ENCODE measurements around the gene NUBP1.
"Not testable (repeated sequence)": the region's sequence is repeated elsewhere in the genome, so short reads cannot be mapped to it uniquely, and the experiment has no call there.

Gene NUBP1

GRCh38 chr16:10740000-10740844 lies 3.4 kb upstream of the NUBP1 start:
- H3K4me3 ChIP-seq (ENCODE audit: low read depth, low read length): no peak overlapping the region
- in situ Hi-C loops (cut with HindIII; ENCODE audit: low sequenced_read_pairs): no loop called here
- no peak for DNase-seq (ENCODE audit: low read depth, low spot score)
- no peak for TF ChIP-seq CTCF (IDR thresholded peaks at IDR 0.05; ENCODE audit: low read depth, low read length)

- no peak overlapping the region for H3K4me3 ChIP-seq (ENCODE audit: low read depth, low read length)
- no peak for TF ChIP-seq CTCF (IDR thresholded peaks at IDR 0.05; ENCODE audit: low read depth, low read length)
- no peak for DNase-seq (ENCODE audit: low read depth, low spot score)
- in situ Hi-C loops (cut with HindIII; ENCODE audit: low sequenced_read_pairs): no loop called here
These were observed 2.8 kb upstream of the NUBP1 start for GRCh38 chr16:10740845-10741208.

- DNase-seq (ENCODE audit: low read depth, low spot score); H3K4me3 ChIP-seq (ENCODE audit: low read depth, low read length); in situ Hi-C loops (cut with HindIII; ENCODE audit: low sequenced_read_pairs): not testable (repeated sequence)
These were observed 2.4 kb upstream of the NUBP1 start for GRCh38 chr16:10741249-10741648.

GRCh38 chr16:10741844-10742243 lies 1.8 kb upstream of the NUBP1 start:
- TF ChIP-seq CTCF (IDR thresholded peaks at IDR 0.05; ENCODE audit: low read depth, low read length): no peak
- H3K4me3 ChIP-seq (ENCODE audit: low read depth, low read length): no peak overlapping the region
- no peak for DNase-seq (ENCODE audit: low read depth, low spot score)
- in situ Hi-C loops (cut with HindIII; ENCODE audit: low sequenced_read_pairs): no loop called here

- in situ Hi-C loops (cut with HindIII; ENCODE audit: low sequenced_read_pairs): no loop called here
- no peak for DNase-seq (ENCODE audit: low read depth, low spot score)
- TF ChIP-seq CTCF (IDR thresholded peaks at IDR 0.05; ENCODE audit: low read depth, low read length): no peak
- peak overlapping the region; percentile 69 for H3K4me3 ChIP-seq (ENCODE audit: low read depth, low read length)
These were observed 424 bp upstream of the NUBP1 start for GRCh38 chr16:10743227-10743609.

- H3K4me3 ChIP-seq (ENCODE audit: low read depth, low read length): peak overlapping the region; percentile 69
- no peak for TF ChIP-seq CTCF (IDR thresholded peaks at IDR 0.05; ENCODE audit: low read depth, low read length)
- in situ Hi-C loops (cut with HindIII; ENCODE audit: low sequenced_read_pairs): no loop called here
- DNase-seq (ENCODE audit: low read depth, low spot score): peak; percentile 78
These were observed 858 bp downstream of the NUBP1 start for GRCh38 chr16:10744370-10745030.

GRCh38 chr16:10745841-10746240 lies 2.2 kb downstream of the NUBP1 start:
- no peak overlapping the region for H3K4me3 ChIP-seq (ENCODE audit: low read depth, low read length)
- no peak for TF ChIP-seq CTCF (IDR thresholded peaks at IDR 0.05; ENCODE audit: low read depth, low read length)
- in situ Hi-C loops (cut with HindIII; ENCODE audit: low sequenced_read_pairs): no loop called here
- no peak for DNase-seq (ENCODE audit: low read depth, low spot score)
